Measurements from ENCODE around the gene PEAK1. TPM values are rescaled to one million over a fixed set of nuclear protein-coding genes. Genes with fewer than 3 reads are reported as not detected.
"Not testable (repeated sequence)": the region's sequence is repeated elsewhere in the genome, so short reads cannot be mapped to it uniquely, and the experiment has no call there.

Gene PEAK1
- total RNA-seq, 2 donors from 2014 or later = 44.2 to 59.8 TPM

GRCh38 chr15:77162872-77163633, 256.9 kb downstream of the PEAK1 start:
- no peak overlapping the region for H3K27ac ChIP-seq
- no peaks in the 10 kb centered on the region for H3K27me3 ChIP-seq
- no peak for TF ChIP-seq CTCF (IDR thresholded peaks at IDR 0.05)
- H3K9me3 ChIP-seq = no peaks in the 10 kb centered on the region
- H3K4me3 ChIP-seq = no peak overlapping the region
- no peak for DNase-seq (ENCODE audit: low spot score)
- H3K4me1 ChIP-seq = peaks cover 0 to 13% of the 10 kb centered on the region in 2 donors
- peaks cover 4% of the 10 kb centered on the region for H3K36me3 ChIP-seq

- Histone ChIP-seq H3K27me3 (no peaks in the 10 kb centered on the region), H3K9me3 (no peaks in the 10 kb centered on the region), H3K27ac (no peak overlapping the region), H3K4me1 (peaks cover 0 to 13% of the 10 kb centered on the region in 2 donors), H3K36me3 (peaks cover 22% of the 10 kb centered on the region), H3K4me3 (no peak overlapping the region)
- TF ChIP-seq CTCF (IDR thresholded peaks at IDR 0.05) = no peak
- DNase-seq (ENCODE audit: low spot score) = no peak
Measured at GRCh38 chr15:77160562-77161478, 259.1 kb downstream of the PEAK1 start.

- H3K4me3 ChIP-seq; H3K27me3 ChIP-seq; DNase-seq (ENCODE audit: low spot score); H3K27ac ChIP-seq; H3K4me1 ChIP-seq; H3K9me3 ChIP-seq: not testable (repeated sequence)
- H3K36me3 ChIP-seq = peaks cover 22% of the 10 kb centered on the region
Measured at GRCh38 chr15:77156000-77156399, 263.9 kb downstream of the PEAK1 start.

- peaks cover 0 to 18% of the 10 kb centered on the region in 2 donors for H3K4me1 ChIP-seq
- no peaks in the 10 kb centered on the region for H3K27me3 ChIP-seq
- H3K9me3 ChIP-seq = no peaks in the 10 kb centered on the region
- no peak overlapping the region for H3K27ac ChIP-seq
- no peak for DNase-seq (ENCODE audit: low spot score)
- no peak overlapping the region for H3K4me3 ChIP-seq
- no peaks in the 10 kb centered on the region for H3K36me3 ChIP-seq
- TF ChIP-seq CTCF (IDR thresholded peaks at IDR 0.05) = no peak
Measured at GRCh38 chr15:77148191-77148590, 271.7 kb downstream of the PEAK1 start.

GRCh38 chr15:77145370-77145769, 274.5 kb downstream of the PEAK1 start:
- no peak overlapping the region for H3K27ac ChIP-seq
- H3K4me1 ChIP-seq = peaks cover 0 to 18% of the 10 kb centered on the region in 2 donors

More at GRCh38 chr15:77145370-77145769, 274.5 kb downstream of the PEAK1 start:
- peaks cover 0 to 5% of the 10 kb centered on the region in 2 donors for H3K9me3 ChIP-seq
- H3K27me3 ChIP-seq = no peaks in the 10 kb centered on the region
- H3K36me3 ChIP-seq = no peaks in the 10 kb centered on the region
- H3K4me3 ChIP-seq = no peak overlapping the region
- TF ChIP-seq CTCF (IDR thresholded peaks at IDR 0.05) = no peak
- no peak for DNase-seq (ENCODE audit: low spot score)
